GM21528 (cell line): ENCODE measurements around the gene NPIPB13.
"Not testable (repeated sequence)": the region's sequence is repeated elsewhere in the genome, so short reads cannot be mapped to it uniquely, and the experiment has no call there.

Source experiments
- ATAC-seq: cut with Tn5 transposase; IDR thresholded peaks from one replicate; pipeline ENCODE4 v1.9.1; 2021; ENCODE audit warnings: mild to moderate bottlenecking, moderate library complexity; ENCODE audit not compliant: unreplicated experiment, low FRiP score

The NPIPB13 gene

DNA sequence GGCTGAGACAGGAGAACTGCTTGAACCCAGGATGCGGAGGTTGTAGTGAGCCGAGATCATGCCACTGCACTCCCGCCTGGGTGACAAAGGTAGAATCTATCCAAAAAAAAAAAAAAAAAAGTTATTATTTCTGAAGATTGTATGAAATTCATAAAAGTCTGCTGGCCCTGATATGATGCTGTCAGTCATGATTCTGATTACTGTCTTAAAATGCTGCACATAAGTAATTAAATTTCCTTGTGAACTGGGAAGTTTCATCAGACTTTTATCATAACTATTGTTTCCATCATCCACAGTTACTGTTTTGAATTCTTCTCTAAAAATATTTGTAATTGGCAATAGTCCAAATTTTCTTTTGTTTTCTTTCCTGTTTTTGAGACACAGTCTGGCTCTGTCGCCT, at the start of gene NPIPB13:
Gene NPIPB13, minus strand, starts transcription at position 101 of the 400 bp plus-strand sequence. CDS start 2,906 bp downstream, outside the sequence.
- not testable (repeated sequence) for ATAC-seq

DNA sequence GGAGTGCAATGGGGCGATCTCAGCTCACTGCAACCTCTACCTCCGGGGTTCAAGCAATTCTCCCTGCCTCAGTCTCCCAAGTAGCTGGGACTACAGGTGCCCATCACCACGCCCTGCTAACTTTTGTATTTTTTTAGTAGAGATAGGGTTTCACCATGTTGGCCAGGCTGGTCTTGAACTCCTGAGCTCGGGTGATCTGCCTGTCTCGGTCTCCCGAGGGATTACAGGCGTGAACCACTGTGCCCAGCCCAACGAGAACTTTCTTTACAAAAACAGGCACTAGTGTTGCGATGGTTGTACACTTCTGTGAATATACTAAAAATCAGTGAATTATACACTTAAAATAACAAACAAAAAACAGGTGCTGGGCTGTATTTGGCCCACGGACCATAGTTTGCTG, 34.1 kb upstream of the NPIPB13 start:
- not testable (repeated sequence) for ATAC-seq

DNA sequence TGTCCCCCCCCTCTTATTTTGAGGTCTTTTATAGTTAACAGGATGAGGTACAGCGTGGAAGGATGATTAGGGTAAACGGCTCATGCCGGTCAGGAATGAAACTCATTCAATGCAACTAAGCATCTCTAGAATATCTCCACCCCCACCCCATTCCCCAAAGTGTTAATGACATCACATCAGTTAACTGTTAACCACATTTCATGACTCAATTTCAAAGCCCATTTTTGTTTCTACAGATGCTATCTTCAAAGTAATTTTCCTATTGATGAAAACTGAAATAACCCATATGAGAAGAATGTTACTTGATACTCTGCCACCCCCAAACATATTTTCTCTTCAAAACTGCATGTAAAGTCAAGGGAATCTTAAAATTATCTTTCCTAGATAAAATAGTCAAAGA, 30.2 kb upstream of the NPIPB13 start:
- not testable (repeated sequence) for ATAC-seq

DNA sequence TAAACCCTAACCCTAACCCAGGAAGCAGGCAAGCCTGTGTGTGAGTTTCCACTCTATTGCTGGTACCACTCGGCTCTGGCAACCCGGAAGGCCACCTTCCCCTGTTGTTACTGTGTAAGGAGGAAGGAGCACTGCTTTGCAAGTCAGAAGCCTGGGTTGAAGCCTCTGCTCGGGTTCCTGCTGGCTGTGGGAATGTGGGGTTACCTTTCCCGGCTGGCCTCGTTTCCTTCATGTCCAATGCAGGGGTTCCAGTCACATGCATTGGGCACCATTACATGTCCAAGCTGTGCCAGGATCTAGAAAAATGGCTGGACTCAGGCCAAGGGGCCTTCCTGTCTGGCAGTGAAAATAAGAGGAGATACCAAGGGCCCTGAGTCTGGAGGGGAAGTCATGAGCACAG, 31.2 kb downstream of the NPIPB13 start:
- ATAC-seq: not testable (repeated sequence)

DNA sequence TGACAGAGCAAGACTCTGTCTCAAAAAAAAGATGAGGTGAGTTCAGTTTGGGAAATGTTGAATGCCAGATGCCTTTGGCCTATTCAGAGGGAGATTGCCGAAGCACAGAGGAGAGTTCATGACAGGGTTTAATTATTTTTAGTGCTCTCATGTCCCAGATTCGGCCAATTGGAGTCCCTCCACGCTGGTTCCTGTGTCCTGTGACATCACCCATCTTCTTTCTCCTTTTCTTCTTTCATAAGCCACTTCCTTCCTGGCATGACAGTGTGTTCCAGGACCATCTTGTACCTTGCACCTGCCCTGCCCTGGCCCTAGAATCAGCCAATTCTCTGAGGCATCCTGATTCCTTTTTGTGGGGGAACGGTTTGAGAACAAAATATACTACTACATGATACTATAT, 36.9 kb downstream of the NPIPB13 start:
- ATAC-seq: not testable (repeated sequence)

DNA sequence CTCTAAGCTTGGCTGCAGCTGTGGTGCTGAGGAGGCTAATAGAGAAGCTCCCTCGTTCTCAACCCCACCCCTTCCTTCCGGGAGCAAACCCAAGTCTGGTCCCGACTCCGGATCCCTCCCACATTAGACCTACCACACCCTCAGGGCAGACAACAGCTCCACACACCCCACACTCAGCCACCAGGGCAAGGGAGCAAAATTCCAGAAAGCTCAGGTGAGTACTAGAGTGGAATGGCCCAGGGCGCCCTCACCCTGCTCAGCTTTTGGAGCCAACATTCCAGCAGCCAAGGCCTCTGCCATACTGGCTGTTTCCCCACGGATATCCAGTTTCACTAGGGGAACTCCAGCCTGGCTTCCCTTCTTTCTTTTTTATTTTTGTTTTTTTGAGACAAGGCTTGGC, 39.2 kb downstream of the NPIPB13 start:
- ATAC-seq: not testable (repeated sequence)

DNA sequence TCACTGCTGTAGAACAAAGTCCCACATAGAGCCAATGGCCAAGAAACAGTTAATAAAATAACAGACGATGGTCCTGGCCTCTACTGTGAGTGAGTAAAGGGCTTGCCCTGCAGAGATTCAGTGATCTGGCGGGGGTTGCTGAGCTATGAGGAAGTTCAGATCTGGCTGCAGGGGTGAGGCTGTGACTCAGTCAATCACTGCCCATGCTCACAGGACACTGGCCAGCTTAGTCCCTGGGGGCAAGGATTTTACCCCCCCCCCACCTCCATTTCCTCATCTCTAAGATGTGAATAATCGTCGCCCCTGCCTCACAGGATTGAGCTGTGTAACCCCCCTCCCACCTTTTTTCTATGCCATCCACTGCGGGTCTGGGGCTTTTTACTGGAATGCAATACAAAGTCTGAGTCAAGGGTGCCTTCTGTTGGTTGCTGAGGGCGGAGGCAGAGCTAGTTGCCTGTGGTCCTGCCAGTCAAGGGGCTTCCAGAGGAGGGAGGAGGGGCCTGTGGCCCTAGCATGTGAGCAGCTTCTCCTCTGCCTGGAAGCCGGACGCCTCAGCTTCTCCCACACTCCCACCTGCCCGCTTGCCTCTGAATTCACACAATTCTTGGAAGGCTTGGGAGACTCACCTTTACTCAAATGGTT, 41.1 kb downstream of the NPIPB13 start:
- ATAC-seq: not testable (repeated sequence)

DNA sequence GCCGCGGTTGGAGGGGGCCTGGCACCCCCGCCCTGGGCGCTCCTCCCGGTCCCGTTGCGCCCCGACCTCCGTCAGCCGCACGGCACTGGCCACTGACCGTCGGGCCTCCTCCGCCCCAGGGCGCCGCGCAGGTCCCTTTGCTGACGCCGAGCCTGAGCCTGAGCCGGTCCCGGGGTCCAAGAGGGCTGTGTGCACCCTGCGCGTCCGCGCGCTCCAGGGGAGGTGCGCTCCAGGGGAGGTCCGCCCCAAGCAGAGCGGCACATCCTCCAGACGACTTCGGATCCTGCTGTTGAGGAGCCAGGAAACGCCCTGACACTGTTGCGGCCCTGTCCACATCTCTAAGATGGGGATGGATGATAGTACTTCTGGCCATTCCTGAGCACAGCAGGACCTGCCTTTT, 42.0 kb downstream of the NPIPB13 start:
- ATAC-seq: not testable (repeated sequence)

DNA sequence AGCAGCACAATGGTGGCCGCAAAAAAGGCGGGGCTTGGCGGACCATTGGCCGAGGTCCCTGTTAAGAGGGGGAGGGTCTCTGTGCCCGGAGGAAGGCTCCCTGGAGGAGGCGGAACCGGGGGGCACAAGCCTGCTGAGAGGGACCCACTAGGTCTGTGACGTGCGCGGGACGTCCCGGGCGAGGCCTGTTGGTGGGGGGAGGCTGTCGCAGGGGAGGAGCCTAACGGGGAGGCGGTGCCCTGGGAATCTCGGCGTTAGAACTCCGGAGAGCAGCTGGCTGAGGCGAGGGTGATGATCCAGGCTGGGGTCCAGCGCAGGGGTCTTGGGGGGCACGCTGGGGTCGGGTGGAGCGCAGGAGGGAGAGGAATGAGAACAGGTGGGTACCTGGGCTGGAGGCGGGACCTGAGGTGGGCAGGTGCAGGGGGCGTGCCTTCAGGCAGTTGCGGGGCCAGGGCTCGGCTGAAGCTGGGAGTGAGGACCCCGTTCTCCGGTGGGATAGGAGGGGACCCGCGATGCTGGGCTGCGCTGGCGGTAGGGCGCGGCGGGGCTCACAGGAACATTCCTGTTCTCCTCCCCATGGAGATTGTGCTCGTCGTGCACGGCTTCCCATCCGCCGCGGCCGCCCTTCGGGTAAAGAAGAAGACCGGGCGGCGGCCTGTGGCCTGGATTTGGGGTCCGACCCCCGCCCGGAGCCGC, 42.6 kb downstream of the NPIPB13 start:
- not testable (repeated sequence) for ATAC-seq

DNA sequence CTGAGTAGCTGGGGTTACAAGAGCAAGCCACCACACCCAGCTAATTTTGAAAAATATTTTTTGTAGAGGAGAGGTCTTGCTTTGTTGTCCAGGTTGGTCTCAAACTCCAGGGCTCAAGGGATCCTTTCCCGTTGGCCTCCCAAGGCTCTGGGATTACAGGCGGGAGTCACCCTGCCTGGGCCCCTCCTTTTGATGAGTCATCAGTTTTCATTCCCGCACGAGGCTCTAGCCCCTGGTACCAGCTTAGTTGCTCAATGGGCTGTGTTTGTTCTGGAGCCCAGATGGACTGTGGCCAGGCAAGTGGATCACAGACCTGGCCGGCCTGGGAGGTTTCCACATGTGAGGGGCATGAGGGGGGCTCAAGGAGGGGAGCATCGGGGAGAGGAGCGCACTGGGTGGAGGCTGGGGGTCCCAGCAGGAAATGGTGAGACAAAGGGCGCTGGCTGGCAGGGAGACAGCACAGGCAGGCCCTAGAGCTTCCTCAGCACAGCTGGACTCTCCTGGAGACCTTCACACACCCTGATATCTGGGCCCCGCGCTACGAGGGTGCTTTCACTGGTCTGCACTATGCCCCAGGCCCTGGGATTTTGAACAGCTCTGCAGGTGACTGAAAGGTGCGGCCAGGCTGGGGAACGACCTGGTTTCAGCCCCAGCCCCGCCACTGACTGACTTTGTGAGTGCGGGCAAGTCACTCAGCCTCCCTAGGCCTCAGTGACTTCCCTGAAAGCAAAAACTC, 48.5 kb downstream of the NPIPB13 start:
- ATAC-seq: not testable (repeated sequence)

DNA sequence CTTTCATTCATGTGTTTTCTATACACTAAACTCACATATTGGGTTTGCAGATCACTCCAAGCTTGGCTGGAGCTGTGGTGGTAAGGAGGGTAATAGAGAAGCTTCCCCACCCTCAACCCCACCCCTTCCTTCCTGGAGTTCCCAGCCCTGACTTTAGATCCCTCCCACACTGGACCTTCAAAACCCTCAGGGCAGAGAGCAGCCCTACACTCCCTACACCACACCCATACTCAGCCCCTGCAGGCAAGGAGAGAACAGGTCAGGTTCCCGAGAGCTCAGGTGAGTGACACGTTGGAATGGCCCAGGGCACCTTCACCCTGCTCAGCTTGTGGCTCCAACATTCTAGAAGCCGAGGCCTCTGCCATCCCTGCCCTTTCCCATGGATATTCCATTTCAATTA, 49.2 kb downstream of the NPIPB13 start, which contains the start of gene SULT1A3:
Gene SULT1A3, plus strand, starts transcription at position 207 of the 400 bp plus-strand sequence. CDS start 1,474 bp downstream, outside the sequence.
- ATAC-seq: not testable (repeated sequence)
